GM21717 (cell line): Measurements from ENCODE around the gene SEC14L1.
"Not testable (repeated sequence)": the region's sequence is repeated elsewhere in the genome, so short reads cannot be mapped to it uniquely, and the experiment has no call there.

Source experiments
- ATAC-seq: cut with Tn5 transposase; IDR thresholded peaks from one replicate; pipeline ENCODE4 v1.9.1; 2021; ENCODE audit warnings: mild to moderate bottlenecking, moderate library complexity; ENCODE audit not compliant: unreplicated experiment

The SEC14L1 gene

DNA sequence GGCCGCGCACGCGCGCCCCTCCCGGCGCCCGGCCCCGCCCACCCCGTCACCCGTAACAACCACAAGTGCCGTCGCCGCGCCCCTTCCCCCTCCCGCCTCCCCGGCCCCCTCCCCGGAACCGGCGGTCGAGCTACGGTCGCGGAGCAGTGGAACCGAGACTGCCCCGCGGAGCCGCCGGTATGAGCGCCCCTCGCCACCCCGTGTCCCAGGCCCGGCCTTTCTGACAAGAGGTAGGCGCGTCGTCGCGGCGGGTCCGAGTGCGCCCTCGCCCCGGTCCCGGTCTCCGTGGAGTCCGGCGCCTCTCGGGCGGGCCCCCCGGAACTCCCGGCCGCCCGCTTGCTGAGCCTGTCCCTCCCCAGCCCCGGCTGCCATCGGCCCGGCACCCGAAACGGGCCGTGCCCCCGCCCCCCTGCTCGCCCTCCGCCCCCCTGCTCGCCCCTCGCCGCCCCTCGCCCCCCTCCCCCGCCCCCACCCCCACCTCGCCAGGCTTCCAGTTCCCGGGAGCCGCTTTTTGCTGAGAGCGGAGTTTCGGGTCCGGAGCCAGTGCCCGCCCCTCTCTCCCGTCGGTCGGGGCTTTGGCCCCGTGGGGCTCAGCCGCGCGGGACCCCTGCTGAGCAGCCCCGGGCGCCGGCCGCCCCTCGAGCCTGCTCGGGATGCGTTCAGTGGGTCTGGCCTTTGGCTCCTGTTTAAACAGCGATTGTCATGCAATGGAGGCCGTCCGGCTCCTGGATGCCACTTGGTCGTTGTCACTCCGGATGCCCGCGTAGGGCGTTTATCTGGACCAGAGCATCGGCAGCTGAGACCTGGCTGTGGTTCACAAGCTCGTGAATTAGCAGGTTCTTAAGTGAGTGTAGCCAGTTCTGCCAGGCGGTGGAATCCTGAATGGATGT is at the start of gene SEC14L1:
SEC14L1 (plus strand) TSS at position 92 of the 890 bp plus-strand sequence. CDS start 2,628 bp downstream, outside the sequence.
- peak; percentile 21 for ATAC-seq

- no peak for ATAC-seq
Observed at GRCh38 chr17:77092025-77092424, 48.7 kb upstream of the SEC14L1 start.

DNA sequence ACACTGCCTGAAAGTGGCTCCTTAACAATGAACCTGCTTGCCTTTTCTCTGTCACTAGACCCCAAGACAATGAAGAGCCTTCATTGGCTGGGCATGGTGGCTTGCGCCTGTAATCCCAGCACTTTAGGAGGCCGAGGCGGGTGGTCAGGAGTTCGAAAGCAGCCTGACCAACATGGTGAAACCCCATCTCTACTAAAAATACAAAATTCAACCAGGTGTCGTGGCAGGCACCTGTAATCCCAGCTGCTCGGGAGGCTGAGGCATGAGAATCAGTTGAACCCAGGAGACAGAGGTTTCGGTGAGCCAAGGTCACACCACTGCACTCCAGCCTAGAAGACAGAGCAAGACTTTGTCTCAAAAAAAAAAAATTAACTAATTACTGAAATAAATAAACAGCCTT is 45.3 kb upstream of the SEC14L1 start:
- ATAC-seq, result no peak

GRCh38 chr17:77096570-77097214 is 44.1 kb upstream of the SEC14L1 start:
- ATAC-seq, result no peak

DNA sequence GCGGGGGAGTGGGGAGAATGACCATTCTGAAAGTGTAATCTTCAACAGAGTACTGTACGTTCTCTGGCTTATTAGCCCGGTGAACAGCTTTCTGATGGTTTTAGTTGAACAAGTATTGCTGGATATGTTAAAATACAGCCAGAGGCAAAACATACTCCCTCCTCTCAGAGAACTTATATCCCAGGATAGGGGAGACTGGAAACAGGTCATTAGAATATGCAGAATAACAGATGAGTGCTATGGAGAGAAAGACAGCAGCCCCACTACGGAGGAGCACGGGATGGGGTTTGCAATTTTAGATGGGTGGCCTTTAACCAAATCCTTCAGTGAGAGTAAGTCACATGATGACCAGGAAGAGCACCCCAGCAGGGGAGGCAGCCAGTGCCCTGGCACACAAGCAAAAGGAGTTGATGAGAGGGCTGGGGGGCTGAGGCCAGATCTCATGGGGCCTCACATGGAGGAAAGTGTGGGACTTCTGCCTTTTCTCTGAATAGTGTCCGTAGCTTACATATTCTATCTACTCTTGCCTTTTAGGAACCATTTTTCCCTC is 43.1 kb upstream of the SEC14L1 start:
- ATAC-seq, result no peak

DNA sequence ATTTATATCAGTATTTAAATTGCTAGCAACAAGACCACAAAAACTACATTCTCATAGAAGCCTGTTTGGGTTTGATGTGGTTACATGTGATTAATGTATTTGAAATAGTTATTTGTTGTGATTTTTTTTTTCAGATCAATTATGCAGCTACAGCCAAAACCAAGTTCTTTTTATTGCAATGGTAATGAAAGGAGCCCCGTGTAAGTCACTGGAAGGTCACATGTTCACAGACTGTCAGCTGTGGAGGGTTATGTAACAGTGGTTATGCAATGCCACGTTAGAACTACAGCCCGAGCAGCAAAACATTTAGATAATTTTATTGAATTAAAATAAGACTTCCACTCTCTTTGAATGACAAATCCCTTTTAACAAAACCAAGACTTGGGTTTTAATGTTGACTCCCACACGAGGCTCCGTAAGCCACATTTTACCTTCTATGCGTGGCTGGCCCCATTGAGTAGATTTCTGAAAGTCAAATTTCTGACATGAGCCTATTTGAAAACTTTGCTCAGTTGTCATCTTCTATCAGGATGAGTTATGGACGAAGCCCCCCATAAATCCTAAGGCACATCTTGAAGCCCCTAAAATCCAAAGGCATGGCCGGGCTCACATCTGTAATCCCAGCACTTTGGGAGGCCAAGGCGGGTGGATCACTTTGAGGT is 41.8 kb upstream of the SEC14L1 start:
- no peak for ATAC-seq

GRCh38 chr17:77099997-77100396 is 40.8 kb upstream of the SEC14L1 start:
- ATAC-seq, result no peak

DNA sequence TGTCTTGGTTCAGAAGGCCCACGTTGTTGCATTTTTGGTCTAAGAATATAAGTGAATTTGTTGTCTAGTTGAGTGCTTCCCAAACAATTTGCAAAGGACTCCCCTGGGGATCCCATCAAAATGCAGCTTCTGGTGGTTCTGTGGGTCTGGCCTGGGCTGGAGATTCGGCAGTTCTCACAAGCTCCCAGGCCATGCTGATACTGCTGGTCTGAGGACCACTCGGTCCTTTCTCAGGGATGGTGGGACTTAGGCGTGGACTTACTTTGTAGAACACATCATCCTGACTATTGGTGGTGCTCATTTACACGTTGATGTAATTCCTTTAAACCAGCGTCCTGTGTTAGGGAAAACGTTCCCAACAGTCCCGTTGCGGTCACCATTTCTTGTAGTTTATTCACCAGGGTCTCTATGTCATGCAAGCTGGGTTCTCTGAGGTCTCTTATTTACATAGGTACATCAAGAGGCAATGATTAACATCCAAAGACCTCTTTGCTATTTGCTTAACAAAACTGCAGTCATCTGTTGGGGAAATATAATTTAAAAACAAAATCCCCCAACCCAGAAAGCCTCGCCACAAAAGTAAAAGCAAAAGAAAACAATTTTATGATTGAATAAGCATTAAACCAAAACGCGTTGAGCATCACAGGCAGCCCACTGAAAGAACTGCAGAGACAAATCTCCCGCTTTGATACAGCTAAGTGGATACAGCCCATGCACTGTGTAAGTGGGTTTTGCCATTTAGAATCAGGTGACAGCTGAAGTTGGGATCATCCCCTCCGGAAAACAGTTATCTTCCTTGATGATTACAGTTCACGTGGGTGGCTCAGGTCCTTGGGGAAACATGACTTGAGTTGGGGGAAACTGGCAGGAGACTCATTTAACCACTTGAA is 39.0 kb upstream of the SEC14L1 start:
- ATAC-seq, result no peak

DNA sequence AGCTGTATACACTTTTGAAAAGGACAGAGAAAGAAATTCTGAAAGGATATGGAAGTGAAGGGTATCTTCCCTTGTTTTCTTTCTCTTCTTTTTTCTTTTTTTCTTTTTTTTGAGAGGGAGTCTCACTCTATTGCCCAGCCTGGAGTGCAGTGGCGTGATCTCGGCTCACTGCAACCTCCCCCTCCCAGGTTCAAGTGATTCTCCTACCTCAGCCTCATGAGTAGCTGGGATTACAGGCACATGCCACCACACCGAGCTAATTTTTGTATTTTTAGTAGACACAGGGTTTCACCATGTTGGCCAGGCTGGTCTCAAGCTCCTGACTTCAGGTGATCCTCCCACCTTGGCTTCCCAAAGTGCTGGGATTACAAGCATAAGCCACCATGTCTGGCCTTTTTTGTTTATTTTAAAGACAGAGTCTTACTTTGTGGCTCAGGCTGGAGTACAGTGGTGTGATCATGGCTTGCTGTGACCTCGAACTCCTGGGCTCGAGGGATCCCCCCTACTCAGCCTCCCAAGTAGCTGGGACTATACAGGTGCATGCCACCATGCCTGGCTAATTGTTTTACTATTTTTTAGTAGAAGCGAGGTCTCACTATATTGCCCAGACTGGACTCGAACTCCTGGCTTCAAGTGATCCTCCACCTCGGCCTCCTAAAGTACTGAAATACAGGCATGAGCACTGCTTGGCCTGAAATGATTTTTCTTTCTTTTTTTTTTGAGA is 38.2 kb upstream of the SEC14L1 start:
- ATAC-seq, result not testable (repeated sequence)

GRCh38 chr17:77105706-77106105 is 35.1 kb upstream of the SEC14L1 start:
- ATAC-seq, result no peak

DNA sequence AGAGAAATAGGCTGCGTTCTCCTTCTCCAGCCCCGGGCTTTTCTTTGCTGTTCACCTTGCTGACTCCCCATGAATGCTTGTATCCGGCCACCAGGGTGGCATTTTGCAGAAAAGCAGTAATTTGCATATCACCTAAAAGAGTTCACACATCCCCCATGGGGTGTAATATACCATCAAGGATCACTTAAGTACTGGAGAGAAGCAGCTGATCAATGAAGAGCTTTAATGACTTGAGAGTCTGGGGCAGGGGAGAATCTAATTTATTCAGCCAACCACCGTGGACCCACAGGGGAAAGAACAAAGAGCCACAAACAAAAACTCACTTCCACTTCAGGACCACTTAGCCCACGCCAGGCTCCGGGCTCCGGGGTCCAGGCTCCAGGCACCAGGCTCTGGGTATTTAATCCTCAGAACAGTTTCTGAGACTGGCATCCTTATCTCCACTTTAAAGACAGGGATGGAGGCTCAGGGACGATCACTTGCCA is 33.9 kb upstream of the SEC14L1 start:
- peak; percentile 36 for ATAC-seq

GRCh38 chr17:77107506-77108433 is 33.0 kb upstream of the SEC14L1 start:
- ATAC-seq, result peak; percentile 71

DNA sequence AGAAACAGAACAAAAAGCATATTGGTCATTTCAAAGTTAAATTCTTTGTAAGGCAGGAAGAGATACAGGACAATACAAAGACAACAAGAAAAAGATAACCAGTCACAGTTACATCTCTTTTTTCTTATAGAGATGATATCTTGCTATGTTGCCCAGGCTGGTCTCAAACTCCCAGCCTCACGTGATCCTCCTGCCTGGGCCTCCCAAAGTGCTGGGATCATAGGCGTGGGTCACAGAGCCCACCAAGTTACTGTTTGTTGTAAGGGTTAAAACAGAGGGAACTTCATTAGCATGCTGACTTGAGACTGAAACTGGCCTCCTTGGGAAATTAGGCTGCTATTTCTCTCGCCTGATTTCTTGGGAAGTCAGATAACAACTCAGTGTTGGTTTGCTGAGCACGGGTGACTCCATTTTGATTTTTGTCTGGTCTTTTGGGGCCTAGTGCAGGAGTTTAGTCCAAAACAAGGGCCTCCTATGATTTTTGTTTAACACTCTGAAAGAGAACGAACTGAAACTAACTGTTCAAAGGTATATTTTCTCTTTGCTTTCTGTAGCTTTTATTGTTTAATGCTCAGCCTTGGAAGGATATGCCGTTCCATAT is 31.5 kb upstream of the SEC14L1 start:
- no peak for ATAC-seq

GRCh38 chr17:77109764-77110359 is 30.9 kb upstream of the SEC14L1 start:
- no peak for ATAC-seq

DNA sequence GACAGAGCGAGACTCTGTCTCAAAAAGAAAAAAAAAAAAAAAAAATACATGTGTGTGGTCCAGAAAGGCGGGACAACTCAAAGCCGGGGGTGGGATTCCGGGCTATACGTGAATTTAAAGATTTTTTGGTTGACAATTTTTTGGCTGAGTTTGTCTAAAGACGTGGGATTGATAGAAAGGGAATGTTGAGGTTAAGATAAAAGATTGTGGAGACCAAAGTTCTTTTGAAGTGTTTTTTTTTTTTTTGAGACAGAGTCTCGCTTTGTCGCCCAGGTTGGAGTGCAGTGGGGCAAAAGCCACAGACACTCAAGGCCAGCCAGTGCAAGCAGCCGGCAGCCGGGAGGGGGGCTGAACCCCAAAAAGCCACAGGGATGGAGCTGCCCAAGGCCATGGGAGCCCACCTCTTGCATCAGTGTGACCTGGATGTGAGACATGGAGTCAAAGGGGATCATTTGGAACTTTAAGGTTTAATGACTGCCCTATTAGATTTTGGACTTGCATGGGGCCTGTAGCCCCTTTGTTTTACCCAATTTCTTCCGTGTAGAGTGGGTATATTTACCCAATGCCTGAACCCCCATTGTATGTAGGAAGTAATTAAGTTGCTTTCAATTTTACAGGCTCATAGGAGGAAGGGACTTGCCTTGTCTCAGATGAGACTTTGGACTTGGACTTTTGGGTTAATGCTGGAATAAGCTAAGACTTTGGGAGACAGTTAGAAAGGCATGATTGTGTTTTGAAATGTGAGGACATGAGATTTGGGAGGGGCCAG is 29.4 kb upstream of the SEC14L1 start:
- ATAC-seq, result not testable (repeated sequence)

- no peak for ATAC-seq
Observed at GRCh38 chr17:77111934-77112296, 28.9 kb upstream of the SEC14L1 start.

- ATAC-seq, result no peak
Observed at GRCh38 chr17:77115510-77115909, 25.3 kb upstream of the SEC14L1 start.
